Inferior parietal cortex (tissue), 1 donor: Measurements from ENCODE around the gene GSTM3.
"Not testable (repeated sequence)": the region's sequence is repeated elsewhere in the genome, so short reads cannot be mapped to it uniquely, and the experiment has no call there.

Source experiments
- DNase-seq: peaks from one replicate; pipeline ENCODE4 v3.0.0-alpha.2; 2016; ENCODE audit errors: extremely low spot score

GSTM3 gene

DNA sequence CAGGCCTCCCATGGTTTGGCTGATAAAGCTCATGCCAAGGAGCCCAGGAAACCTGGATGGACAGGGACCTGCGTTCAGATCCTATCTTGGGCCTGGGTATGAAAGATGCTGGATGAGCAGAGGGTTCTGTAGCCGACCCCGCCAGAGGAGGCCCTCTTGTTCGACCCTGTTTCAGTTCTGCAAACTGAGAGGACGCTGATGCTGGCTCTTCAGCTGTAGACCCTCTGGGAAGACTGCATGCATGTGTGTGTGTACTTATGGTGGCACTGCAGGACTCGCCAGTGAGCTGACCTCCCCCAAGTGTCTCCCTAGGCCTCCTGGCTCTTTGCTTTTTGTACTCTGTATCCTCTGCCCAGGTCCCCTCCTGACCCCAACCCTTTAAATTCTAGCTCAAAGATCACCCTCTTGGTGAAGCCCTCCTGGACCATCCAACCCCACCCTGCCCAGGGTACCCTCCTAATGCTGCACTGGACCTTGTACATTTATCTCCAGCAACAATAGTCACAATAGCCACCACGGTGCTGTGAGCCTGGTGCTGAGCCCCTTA lies 21.3 kb upstream of the GSTM3 start:
- DNase-seq: no peak

DNA sequence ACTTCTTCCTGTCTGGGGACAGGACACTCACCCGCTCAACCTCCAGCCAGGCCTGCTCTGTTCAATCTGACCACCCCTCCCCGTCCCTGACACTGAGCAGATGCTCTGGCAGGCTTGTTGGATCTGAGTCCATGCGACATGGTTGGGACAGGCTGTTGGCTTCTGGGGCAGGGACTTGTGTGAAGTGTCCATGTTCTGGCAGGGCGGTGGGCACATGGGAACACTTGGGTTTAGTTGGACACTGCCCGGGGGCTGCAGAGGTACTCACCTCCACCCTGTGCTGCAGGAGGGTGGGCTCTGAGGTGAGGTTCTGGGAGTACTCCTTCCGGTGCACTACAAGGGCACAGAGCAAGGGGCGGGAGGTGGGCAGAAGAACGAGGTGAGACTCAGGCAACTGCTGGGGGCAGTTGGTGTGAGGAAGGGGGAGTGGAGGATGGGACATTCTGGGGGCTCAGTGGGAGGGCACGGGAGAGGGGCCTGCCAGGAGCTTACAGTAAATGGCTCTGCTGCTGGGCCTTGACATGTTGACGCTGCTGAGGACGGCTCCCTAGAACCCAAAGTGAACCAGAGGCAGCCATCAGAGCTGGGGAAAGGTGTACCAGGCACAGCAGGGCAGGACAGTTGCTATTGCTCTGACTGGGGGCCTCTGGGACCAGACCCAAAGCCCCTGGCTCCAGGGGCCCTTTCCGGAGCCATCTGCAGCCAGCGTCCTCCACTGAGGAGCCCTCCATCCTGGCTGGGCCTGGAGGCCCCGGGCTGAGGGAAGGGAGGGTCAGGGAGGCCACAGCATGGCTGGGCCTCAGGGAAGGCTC lies 20.6 kb upstream of the GSTM3 start:
- DNase-seq: no peak

DNA sequence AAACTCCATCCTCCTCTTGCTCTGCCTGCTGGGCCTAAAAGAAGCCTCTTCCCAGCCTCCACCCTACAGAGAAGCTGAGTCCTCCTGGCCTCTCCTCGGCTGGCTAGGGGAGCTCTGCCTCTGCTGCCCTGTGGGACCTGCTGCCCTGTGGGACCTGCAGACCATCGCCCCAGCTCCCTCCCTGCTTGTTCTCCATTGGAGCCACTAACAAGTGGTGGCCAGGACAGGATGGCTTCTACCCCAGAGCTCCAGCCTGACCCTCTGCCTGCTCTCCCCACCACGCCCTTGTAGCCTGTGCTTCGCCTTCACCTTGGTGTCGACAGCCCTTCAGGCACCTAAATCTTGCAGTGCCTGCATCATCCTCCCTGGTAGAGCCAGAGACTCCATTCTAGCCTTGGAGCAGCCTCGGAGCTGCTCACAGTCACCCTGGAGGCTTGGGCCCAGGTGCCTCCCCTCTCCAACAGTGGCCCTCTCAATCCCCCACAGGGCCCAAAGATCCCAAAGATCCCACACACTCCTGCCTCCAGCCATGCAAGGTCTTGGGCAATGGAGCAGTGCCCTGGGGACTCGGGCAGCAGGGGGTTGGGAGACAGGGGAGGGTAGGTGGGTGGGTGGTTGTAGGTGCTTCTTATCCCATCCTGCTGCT lies 19.9 kb upstream of the GSTM3 start:
- no peak for DNase-seq

DNA sequence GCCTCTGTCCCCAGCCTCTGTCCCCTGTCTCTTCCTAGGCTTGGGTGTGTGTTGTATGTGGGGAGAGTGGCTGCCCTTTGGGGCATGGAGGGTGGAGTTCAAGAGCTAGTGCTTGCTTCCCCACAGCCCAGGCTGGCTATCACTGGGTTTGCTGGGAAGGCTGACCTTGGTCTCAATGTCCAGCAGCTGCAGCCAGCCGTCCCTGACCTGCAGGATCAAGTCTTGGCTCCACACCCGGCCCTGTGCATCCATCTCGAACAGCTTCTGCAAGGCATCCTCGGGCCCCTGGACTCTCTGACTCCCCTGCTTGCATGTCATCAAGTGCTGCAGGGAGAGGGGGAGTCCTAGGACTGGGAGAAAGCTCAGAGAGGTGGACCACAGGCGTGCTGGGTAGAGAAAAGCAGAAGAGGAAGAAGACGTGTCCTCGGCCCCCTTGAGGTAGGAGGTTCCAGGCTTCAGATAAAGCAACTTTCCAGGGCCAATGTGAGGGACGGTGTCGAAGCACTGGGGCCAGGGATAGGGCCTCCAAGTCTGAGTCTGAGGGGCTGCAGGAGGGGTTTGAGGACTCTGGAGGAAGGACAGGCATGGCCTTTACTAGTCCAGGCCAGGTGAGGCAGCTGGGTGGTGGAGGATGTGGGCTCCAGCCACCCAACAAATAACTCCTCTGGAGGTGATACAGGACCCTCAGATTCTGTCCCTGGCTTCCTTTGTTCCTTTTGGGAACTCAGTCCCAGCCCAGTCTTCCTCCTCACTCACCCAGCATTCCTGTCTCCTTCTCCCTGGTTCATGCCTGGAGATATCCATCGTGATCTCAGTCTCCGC lies 18.9 kb upstream of the GSTM3 start:
- no peak for DNase-seq

DNA sequence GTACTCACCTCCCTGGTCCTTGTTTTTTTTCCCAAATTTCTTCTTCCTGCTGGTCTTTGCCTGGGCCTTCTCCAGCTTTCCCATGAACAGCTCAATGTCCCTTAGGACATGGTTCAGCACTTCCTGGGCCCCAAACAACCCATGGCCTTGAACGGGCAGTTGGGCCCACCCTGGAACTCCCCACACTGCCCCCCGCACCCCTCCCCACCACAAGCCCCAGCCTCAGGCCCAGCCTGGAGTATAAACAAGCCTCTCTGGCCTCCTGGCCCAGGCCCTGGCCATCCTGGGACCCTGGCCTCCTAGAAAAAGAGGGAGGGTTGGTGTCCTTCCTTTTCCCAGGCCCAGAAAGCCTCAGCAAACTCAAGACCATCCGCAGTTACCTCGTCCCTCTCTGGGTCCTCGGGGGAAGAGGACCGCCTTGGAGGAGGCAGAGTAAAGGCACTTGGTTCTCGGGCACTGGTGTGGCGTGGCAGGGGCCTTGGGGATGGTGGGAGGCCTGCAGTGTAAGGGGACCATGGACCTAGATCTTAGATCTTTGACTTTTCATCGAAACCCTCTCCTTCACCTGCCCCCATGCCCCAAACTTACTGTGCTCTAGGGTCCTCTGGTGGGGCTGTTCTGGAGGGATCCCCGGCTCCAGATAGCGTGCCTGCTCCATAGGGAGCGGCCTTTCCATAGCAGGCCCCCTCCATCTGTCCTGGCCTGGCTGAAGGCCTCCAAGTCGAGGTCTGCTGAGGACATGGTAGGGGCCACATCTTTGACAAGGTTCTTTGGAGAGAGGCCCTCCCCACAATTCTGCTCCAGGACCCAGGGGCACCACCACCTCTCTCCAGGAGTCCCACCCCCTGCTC lies 17.3 kb upstream of the GSTM3 start:
- DNase-seq: no peak

DNA sequence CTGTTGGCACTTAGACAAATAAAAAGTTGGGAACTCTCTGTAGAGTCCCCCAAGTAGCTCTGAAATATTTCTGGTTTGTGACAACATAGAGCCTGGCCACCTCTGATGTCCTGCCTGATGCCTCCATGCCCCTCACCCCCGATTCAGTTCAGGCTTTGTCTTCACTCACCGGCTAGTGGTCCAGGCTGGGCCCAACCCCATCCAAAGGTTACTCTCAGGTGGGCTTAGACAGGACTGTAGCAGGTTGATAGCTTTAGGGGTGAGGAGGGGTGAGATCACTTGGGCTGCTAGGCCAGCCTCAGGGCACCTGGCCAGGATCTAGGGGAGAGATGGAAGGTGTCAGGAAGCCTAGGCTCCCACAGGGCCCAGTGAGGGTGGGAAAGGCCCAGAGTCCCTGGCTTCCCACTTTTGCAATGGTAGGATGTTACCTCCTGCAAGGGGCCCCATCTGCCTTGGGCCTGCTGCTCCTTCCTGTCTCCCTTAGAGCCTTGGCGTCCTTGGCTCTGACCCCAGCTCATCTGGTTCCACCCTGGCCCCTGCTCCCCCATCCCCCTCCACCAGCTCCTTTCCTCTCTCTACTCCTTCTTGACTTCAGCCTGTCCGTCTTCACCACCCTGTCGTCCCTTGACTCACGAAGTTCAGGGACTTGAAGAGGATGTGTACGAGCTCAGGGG lies 16.1 kb upstream of the GSTM3 start:
- no peak for DNase-seq

DNA sequence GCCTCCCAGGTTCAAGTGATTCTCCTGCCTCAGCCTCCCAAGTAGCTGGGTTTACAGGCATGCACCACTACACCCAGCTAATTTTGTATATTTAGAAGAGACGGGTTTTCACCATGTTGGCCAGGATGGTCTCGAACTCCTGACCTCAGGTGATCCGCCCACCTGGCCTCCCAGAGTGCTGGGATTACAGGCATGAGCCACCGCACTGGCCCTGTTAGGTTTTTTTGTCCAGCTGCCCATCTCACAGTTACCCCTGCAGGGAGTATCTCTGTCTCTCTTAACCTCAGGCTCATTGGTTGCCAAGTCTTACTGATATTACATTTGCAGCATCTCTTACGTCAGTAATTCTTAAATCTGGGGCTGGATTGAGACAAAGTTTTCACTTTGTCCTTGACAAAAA lies 15.5 kb upstream of the GSTM3 start:
- DNase-seq: not testable (repeated sequence)

DNA sequence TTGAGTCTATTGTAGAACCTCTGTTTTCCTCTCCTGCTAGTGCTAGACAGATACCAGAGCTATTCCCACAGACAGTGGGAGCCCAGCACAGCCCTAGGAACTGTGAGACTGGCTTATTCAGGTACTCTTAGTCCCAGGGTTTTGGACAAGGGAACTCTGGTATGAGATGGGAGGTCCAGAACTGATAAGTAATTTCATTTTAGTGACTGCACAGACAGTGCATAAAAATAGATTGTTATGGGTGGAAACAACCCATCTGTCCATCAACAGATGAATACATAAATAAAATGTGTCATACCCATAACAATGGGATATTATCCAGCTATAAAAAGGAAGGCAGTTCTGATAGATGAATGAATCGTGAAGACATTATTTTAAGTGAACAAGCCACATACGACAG lies 13.9 kb upstream of the GSTM3 start:
- DNase-seq: no peak

DNA sequence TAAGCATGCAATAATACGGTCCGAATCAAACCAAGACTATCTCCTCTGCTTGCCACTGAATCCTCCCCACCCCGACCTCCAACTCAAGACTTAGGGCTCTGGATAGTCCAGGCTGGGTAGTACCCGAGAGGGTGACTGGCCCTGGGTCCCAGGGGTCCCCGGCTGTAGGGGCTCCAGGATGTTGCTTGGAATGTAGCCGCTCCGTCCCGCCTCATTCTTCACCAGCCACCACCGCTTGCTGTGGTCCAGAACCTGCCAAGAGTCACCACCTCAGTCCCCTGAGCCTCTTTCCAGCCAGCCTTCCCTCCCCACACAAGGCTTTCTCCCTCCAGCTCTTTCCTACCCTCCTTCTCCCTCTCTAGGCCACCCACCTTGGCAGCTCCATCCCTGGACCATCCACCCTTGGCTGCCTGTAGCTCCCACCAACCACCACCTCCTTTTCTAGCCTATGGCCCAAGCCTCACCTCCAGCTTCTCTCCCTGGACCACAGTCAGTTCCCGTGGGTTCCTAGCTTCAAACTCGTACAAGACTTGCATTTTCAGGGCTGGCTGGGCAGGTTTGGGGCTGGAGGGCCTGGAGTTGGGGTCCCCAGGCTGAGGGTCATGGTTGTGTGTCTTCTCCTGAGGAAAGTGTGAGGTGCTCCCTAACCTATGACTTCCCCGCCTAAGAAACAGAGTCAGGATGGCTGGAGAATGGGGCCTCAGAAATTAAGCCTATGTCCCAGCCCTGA lies 10.9 kb upstream of the GSTM3 start:
- no peak for DNase-seq

DNA sequence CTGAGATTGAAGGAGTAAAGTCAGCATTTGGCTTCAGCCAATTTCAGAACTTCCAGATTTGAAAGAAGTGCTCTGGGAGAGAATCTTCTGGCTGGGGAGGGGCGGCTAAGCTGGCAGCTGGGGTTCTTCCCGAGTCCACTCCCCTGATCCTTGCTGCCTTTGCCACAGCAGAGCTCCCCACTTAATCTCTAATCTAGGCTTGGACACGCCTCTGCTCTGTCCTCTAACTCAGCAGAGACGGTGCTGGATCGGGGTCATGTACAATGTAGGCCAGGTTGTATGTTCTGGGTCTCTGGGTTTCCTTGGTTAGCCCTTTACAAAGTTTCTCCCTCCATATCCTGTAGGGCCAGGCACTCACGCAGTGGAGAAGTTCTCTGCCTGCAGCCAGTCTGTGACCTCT lies 10.1 kb upstream of the GSTM3 start:
- DNase-seq: no peak

DNA sequence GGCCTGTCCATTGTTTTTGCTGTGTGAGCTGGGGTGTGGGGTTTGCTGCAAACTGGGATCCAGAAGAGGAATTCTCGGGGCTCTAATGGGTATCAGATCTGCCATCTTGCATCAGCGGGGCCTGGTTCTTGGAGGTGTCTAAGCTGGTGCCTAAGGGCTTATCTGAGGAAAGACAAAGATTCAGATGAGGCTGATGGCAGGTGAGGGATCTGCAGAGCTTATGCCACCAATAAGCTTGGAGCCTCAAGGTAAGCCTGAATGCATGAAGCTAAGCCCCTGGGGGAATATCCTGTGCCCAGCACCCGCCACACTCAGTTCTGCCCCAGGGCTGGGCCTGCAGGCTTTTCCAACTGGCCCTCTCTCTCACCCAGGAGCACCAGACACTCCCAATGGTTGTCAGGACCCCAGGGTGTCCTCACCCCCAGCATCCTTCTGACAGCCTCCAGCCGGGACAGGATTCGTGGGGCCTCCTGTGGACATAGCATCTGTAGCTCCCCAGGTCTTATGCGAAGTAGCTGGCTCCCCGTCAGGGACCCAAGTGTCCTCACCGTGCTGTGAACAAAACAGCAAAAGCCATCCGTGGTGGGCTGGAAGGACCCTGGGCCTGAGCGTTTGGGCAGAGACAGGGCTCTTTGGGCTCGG lies 9.5 kb upstream of the GSTM3 start:
- no peak for DNase-seq

DNA sequence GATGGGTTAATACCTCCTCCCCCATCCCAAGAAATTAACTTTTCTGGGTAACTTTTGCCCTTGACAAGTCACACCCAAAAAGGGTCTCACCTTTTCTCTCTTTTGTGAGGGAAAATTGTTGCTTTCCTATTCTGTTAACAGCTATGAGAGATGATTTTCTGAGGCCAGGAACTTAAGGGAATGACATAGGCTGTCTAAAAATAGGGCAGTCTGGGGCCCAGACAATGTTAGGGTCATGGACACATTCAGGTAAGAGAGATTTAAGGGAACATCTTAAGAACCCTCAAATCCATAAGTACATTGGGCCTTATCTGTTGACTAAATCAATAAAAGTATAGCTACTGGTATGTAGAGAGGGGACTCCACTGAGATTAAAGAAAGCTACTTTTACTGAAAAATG lies 8.4 kb upstream of the GSTM3 start:
- no peak for DNase-seq

DNA sequence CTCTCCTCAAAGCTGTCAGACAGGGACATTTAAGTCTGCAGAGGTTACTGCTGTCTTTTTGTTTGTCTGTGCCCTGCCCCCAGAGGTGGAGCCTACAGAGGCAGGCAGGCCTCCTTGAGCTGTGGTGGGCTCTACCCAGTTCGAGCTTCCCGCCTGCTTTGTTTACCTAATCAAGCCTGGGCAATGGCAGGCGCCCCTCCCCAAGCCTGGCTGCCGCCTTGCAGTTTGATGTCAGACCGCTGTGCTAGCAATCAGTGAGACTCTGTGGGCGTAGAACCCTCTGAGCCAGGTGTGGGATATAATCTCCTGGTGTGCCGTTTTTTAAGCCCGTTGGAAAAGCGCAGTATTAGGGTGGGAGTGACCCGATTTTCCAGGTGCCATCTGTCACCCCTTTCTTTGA lies 7.5 kb upstream of the GSTM3 start:
- DNase-seq: not testable (repeated sequence)

DNA sequence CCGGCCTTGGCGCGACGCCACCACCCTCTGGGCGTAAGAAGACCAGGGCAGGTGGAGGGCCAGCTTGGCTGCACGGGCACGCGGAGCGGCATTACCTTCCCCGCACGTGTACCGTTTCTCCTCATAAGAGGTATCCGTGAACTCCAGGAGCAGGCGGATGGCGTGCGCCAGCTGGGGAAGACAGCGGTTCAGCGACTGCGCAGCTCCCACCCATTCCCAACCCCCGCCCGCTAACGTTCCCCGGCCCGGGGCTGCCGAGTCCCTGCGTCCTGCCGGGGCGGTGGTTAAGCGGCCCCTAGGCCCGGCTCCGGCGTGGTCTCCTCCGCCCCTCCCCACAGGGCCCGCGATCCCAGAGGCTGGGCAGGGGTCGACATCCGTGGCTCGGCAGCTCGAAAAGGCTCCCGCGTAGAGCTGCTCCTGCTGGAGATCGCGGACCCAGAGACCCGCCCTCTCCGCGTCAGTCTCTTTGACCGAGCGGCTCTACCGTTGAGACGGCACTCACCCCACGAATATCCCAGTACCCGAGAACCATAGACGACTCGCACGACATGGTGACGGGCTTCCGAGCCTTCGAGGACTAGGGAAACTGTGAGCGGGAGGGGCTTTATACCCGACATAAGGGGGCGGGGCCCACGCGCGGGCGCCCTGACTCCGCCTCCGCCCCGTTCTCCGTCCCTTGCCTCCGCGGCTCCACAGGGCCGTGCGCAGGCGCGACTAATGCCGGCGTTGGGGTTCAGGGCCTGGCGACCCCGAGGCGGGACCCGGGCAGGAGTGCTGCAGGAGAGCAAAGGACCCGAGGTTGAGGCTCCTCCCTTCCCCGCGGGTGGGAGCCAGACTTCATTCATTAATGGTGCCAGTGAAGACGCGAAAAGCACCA lies 862 bp downstream of the GSTM3 start:
- DNase-seq: peak; percentile 77

DNA sequence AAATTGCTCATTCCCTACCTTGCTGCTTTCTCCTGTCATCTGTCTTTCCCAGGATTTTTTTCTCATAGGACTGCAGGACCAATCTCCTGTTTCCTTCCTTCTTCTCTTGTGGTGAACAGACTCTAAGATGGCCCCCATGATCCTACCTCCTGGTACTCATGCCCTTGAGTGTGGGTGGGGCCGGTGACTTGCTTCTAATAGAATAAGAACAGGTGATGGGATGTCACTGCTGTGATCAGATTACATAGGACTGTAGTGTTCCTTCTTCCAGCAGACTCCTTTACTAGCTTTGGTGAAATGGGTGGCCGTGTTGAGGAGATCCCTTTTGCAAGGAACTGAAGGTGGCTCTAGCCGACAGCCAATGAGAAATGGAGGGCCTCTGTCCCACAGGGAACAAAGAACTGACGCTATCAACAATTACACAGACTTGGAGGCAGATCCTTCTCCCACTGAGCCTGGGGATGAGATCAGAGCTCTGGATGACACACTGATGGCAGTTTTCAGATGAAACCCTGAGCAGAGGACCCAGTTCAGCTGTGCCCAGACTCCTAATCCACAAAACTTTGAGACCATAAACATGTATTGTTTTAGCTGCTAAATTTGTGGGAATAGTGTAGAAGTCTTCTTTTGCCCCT lies 7.5 kb downstream of the GSTM3 start:
- DNase-seq: no peak

DNA sequence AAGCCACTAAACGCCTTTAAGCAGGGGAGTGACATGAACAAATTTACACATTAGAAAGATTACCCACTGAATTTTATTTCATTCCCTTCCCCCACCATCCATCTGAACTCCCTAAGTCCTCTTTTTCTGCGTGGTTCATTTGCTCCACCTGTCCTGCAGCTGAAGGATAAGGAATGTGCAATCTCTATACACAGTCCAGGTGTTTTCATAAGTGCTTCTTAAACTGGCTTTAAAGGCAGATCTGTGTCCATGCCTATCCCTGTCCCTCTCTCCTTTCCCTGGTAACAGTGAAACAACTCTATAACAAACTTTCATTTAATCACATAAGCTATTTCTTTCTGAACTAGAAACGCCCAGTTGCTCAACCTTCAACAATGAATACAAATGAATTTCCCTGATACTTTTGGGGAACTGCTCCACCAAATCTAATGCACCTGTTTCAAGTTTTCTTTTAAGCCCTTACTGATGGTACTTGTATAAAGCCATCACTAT lies 8.4 kb downstream of the GSTM3 start:
- DNase-seq: no peak

DNA sequence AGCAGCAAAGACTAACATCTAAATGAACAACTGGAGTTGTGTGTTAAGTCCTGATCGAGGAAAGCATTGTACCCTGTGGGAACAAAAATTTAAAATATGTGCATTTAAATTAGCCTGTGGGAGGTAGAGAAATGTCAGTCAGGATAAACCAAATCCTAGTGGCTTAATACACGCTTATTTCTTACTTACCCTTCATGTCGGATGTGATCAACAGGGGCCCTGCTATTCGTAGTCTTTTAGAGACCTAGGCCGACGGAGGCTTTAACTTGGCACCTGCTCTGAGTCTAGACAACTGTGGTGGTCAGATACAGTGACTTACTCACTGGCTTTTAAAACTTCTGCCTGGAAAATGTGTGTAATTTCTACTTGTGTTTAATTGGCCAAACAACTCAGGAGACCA lies 10.2 kb downstream of the GSTM3 start:
- no peak for DNase-seq

DNA sequence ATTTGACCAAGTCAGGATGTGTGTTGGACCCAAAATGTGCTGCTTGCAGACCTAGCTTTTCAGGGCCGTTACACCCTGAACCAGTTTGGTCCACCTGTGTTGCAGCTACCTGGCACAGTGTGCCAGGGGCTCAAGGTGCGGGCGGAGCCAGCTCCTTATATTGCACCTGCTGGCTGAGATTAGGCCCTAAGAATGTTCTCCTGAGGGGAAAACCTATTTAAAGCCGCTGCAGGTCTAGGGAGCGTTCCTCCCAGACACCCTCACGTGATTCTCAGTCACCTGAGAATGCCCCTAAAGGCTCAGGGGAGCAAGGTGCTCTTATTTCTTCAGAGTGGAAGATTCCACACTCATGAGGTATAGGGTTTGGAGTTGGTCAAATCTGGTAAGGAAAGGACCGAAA lies 12.0 kb downstream of the GSTM3 start:
- DNase-seq: no peak
